HFFc6 (cell line): Measurements from ENCODE around the gene GRK2. TPM values are rescaled to one million over a fixed set of nuclear protein-coding genes. Genes with fewer than 3 reads are reported as not detected.

Experiments
- DNase-seq: peaks from one replicate; pipeline ENCODE4 v3.0.0-alpha.2; 2018
- H3K27ac Mint-ChIP-seq: 2 replicates; pipeline ENCODE4 v1.8.0; 2020; ENCODE audit warnings: mild to moderate bottlenecking, mixed read lengths
- H3K27me3 Mint-ChIP-seq: 2 replicates; pipeline ENCODE4 v1.8.0; 2021; ENCODE audit warnings: mild to moderate bottlenecking, moderate library complexity, mixed read lengths; ENCODE audit not compliant: insufficient read depth
- H3K36me3 Mint-ChIP-seq: 2 replicates; pipeline ENCODE4 v1.8.0; 2021; ENCODE audit warnings: low read depth, mixed read lengths
- H3K4me1 Mint-ChIP-seq: 2 replicates; pipeline ENCODE4 v1.8.0; 2020; ENCODE audit warnings: low read depth, mixed read lengths
- H3K4me3 Mint-ChIP-seq: 2 replicates; pipeline ENCODE4 v1.8.0; 2020; ENCODE audit warnings: mild to moderate bottlenecking, moderate library complexity, mixed read lengths
- H3K9me3 Mint-ChIP-seq: 2 replicates; pipeline ENCODE4 v1.8.0; 2020; ENCODE audit warnings: mild to moderate bottlenecking, mixed read lengths
- CTCF ChIP-seq: fragments of 200-600 bp; sonication (generic); IDR thresholded peaks from 2 replicates; pipeline ENCODE4 v1.5.0; 2021; ENCODE audit warnings: antibody characterized with exemption, mild to moderate bottlenecking
- total RNA-seq, 6 experiments: library from RNA; stranded (reverse); fragmentation: NEBNext Ultra II Directional; extraction: Animal tissue kit (Norgen Biotek cat#: 25700); gene quantifications; 2 replicates in 1 of 6; 3 replicates in 5 of 6; pipeline ENCODE4 v1.2.3, GENCODE V29; 2021

GRK2 gene
- total RNA-seq, 6 experiments from 2014 or later = 26.2 to 35.5 (median 32.1) TPM

GRCh38 chr11:67251841-67252240 is 14.4 kb upstream of the GRK2 start:
- Mint-ChIP-seq H3K27ac (no peak overlapping the region), H3K9me3 (no peaks in the 10 kb centered on the region), H3K27me3 (peaks cover 1% of the 10 kb centered on the region), H3K36me3 (peaks cover 49% of the 10 kb centered on the region), H3K4me3 (no peak overlapping the region), H3K4me1 (peaks cover 20% of the 10 kb centered on the region)
- no peak for DNase-seq
- no peak for TF ChIP-seq CTCF

GRCh38 chr11:67252831-67253239 is 13.4 kb upstream of the GRK2 start:
- no peak overlapping the region for H3K4me3 Mint-ChIP-seq
- peaks cover 18% of the 10 kb centered on the region for H3K4me1 Mint-ChIP-seq
- TF ChIP-seq CTCF = peak; percentile 60
- H3K36me3 Mint-ChIP-seq = peaks cover 53% of the 10 kb centered on the region
- H3K27me3 Mint-ChIP-seq = peaks cover 1% of the 10 kb centered on the region
- DNase-seq = peak; percentile 41
- no peaks in the 10 kb centered on the region for H3K9me3 Mint-ChIP-seq
- H3K27ac Mint-ChIP-seq = peak overlapping the region; percentile 5; the same call in 1 of the 2 replicates

- Mint-ChIP-seq H3K4me1 (peaks cover 6% of the 10 kb centered on the region), H3K36me3 (peaks cover 43% of the 10 kb centered on the region), H3K9me3 (no peaks in the 10 kb centered on the region), H3K27me3 (peaks cover 1% of the 10 kb centered on the region), H3K27ac (peak overlapping the region; percentile 5), H3K4me3 (no peak overlapping the region; the same call in 1 of the 2 replicates)
- no peak for DNase-seq
- TF ChIP-seq CTCF = no peak
Observed at GRCh38 chr11:67253872-67254624, 12.2 kb upstream of the GRK2 start.

- H3K27ac Mint-ChIP-seq = peak overlapping the region; percentile 29; the same call in 1 of the 2 replicates
- no peak for TF ChIP-seq CTCF
- H3K9me3 Mint-ChIP-seq = no peaks in the 10 kb centered on the region
- no peak for DNase-seq
- peaks cover 36% of the 10 kb centered on the region for H3K36me3 Mint-ChIP-seq
- no peak overlapping the region for H3K4me3 Mint-ChIP-seq
- H3K27me3 Mint-ChIP-seq = peaks cover 1% of the 10 kb centered on the region
- H3K4me1 Mint-ChIP-seq = no peaks in the 10 kb centered on the region
Observed at GRCh38 chr11:67254798-67255197, 11.5 kb upstream of the GRK2 start.

GRCh38 chr11:67255353-67255752 is 10.9 kb upstream of the GRK2 start:
- Mint-ChIP-seq H3K27ac (peak overlapping the region; percentile 20; the same call in 1 of the 2 replicates), H3K4me3 (no peak overlapping the region)

More at GRCh38 chr11:67255353-67255752, 10.9 kb upstream of the GRK2 start:
- peaks cover 34% of the 10 kb centered on the region for H3K36me3 Mint-ChIP-seq
- H3K9me3 Mint-ChIP-seq = no peaks in the 10 kb centered on the region; the same call in 1 of the 2 replicates
- no peaks in the 10 kb centered on the region; the same call in none of the 2 replicates for H3K27me3 Mint-ChIP-seq
- TF ChIP-seq CTCF = no peak
- DNase-seq = no peak
- H3K4me1 Mint-ChIP-seq = peaks cover under 1% of the 10 kb centered on the region
